Spleen (tissue), 11 donors: ENCODE measurements around the gene MAGI3. TPM values are rescaled to one million over a fixed set of nuclear protein-coding genes. Genes with fewer than 3 reads are reported as not detected.

Source experiments
- DNase-seq: peaks from one replicate; pipeline ENCODE4 v3.0.0-alpha.2; 2020
- H3K27ac ChIP-seq, 8 donors: fragments of 200-600 bp; sonication (generic) in 7 of 8; 1 replicate in 4 of 8; 2 replicates in 4 of 8; pipeline versions ENCODE4 v1.5.0 to v1.8.0; 2016 to 2021; ENCODE audit warnings: inconsistent platforms in 4 of 8, mild to moderate bottlenecking in 4 of 8, moderate library complexity in 1 of 8
- H3K27me3 ChIP-seq, 7 donors: fragments of 200-600 bp; sonication (generic) in 6 of 7; replicated peaks in 1 of 7; 1 replicate in 4 of 7; 2 replicates in 3 of 7; pipeline versions ENCODE4 v1.5.0 to v1.8.0; 2016 to 2021; ENCODE audit warnings: inconsistent platforms in 3 of 7, mild to moderate bottlenecking in 1 of 7
- H3K36me3 ChIP-seq, 6 donors: fragments of 200-600 bp; sonication (generic) in 5 of 6; 1 replicate in 4 of 6; 2 replicates in 2 of 6; pipeline versions ENCODE4 v1.5.0 to v1.8.0; 2016 to 2021; ENCODE audit warnings: inconsistent platforms in 2 of 6
- H3K4me1 ChIP-seq, 6 donors: fragments of 200-600 bp; sonication (generic) in 5 of 6; 1 replicate in 3 of 6; 2 replicates in 3 of 6; pipeline versions ENCODE4 v1.5.0 to v1.8.0; 2016 to 2021; ENCODE audit warnings: inconsistent platforms in 3 of 6
- H3K4me3 ChIP-seq, 8 donors: fragments of 200-600 bp; sonication (generic) in 7 of 8; 1 replicate in 4 of 8; 2 replicates in 4 of 8; pipeline versions ENCODE4 v1.5.0 to v1.8.0; 2016 to 2021; ENCODE audit warnings: inconsistent platforms in 4 of 8, mild to moderate bottlenecking in 4 of 8, moderate library complexity in 2 of 8
- H3K9me3 ChIP-seq, 8 donors: fragments of 200-600 bp; sonication (generic) in 7 of 8; 1 replicate in 4 of 8; 2 replicates in 4 of 8; pipeline versions ENCODE4 v1.5.0 to v1.8.0; 2016 to 2021; ENCODE audit warnings: inconsistent platforms in 4 of 8
- CTCF ChIP-seq, 11 experiments: fragments of 200-600 bp in 7 of 11; fragments of 450-650 bp in 4 of 11; sonication (generic) in 4 of 11; IDR thresholded peaks in 8 of 11; conservative IDR thresholded peaks in 3 of 11; 1 replicate in 7 of 11; 2 replicates in 4 of 11; pipeline versions ENCODE4 v1.4.0 to v1.8.0; 2016 to 2021; ENCODE audit warnings: antibody characterized with exemption in 11 of 11, inconsistent platforms in 4 of 11, mild to moderate bottlenecking in 1 of 11
- POLR2A ChIP-seq, 3 donors: fragments of 450-650 bp; IDR thresholded peaks; one replicate each; pipeline ENCODE4 v1.5.1; 2017; ENCODE audit warnings: antibody characterized with exemption in 3 of 3, mild to moderate bottlenecking in 1 of 3
- POLR2AphosphoS5 ChIP-seq, 3 donors: sonication (generic); formaldehyde crosslinking; IDR thresholded peaks; one replicate each; pipeline ENCODE4 v1.5.1; 2017; ENCODE audit warnings: antibody characterized with exemption in 3 of 3
- WGBS, 5 donors: extraction: QIAGEN DNeasy Blood & Tissue Kit in 3 of 5; methylation state at CpG; one replicate each; pipeline versions ENCODE4 v1.1.5 to v1.1.7; 2013 to 2018; 5-methylcytosine and 5-hydroxymethylcytosine counted together
- intact Hi-C: fragments of 100-400 bp; cut with DNase I; formaldehyde crosslinking; loops from one replicate; pipeline ENCODE4 v1.15.0; 2023; ENCODE audit warnings: low total_unique reads
- polyA plus RNA-seq, 3 donors: library from polyadenylated mRNA; stranded (reverse); fragments of 200-250 nt; gene quantifications; one replicate each; pipeline ENCODE4 v1.2.1, GENCODE V29; 2013
- total RNA-seq, 7 donors: library from RNA; depleted of rRNA in 3 of 7; stranded (reverse); fragments of >200 nt in 3 of 7; fragmentation: NEBNext Ultra II Directional in 4 of 7; extraction: Animal tissue kit (Norgen Biotek cat#: 25700) in 4 of 7; gene quantifications; one replicate each; pipeline versions ENCODE4 v1.1.0 to v1.2.1, GENCODE V29; 2016 to 2021
- donor health status: healthy with polysubstance abuse.
- donor health status: DM: no; HTN: no; CAD: no; lungs with moderate emphysema.
- donor health status: DM: no; HTN: no; CAD: no.
- donor health status: Bipolar disorder and iron deficiency.
- donor health status: healthy.
- donor health status: DM: no; HTN: no; CAD: no.
- donor health status: DM: yes; HTN: yes; CAD: no.

MAGI3 gene
- total and polyA plus RNA-seq, 10 donors, result 0.74 to 16.3 (median 9.9) TPM

GRCh38 chr1:113399062-113399583, 8.8 kb downstream of the MAGI3 start:
- no peaks in the 10 kb centered on the region for H3K9me3 ChIP-seq
- no peaks in the 10 kb centered on the region for H3K36me3 ChIP-seq
- intact Hi-C loops, result no loop called here
- 52 to 75% (median 64%) methylated on average over 5 of the region's 5 CpGs for WGBS, 5 donors
- peaks cover 0 to 11% (median 0%) of the 10 kb centered on the region in 6 donors for H3K4me1 ChIP-seq
- no peak overlapping the region for H3K27ac ChIP-seq
- peaks cover 0 to 15% (median 0%) of the 10 kb centered on the region in 7 donors for H3K27me3 ChIP-seq
- no peak for TF ChIP-seq POLR2A (IDR thresholded peaks at IDR 0.05)
- no peak for TF ChIP-seq POLR2AphosphoS5 (IDR thresholded peaks at IDR 0.05)
- no peak for TF ChIP-seq CTCF (IDR thresholded peaks at IDR 0.05 in 8 of 11, conservative IDR thresholded peaks at IDR 0.05 in 3 of 11)
- no peak overlapping the region for H3K4me3 ChIP-seq
- DNase-seq, result no peak

- Histone ChIP-seq H3K27ac (no peak overlapping the region), H3K27me3 (peaks cover 0 to 15% (median 0%) of the 10 kb centered on the region in 7 donors), H3K4me3 (no peak overlapping the region), H3K4me1 (peaks cover 0 to 11% (median 0%) of the 10 kb centered on the region in 6 donors), H3K9me3 (no peaks in the 10 kb centered on the region), H3K36me3 (no peaks in the 10 kb centered on the region)
- TF ChIP-seq POLR2A (IDR thresholded peaks at IDR 0.05) (no peak), CTCF (IDR thresholded peaks at IDR 0.05 in 8 of 11, conservative IDR thresholded peaks at IDR 0.05 in 3 of 11) (no peak), POLR2AphosphoS5 (IDR thresholded peaks at IDR 0.05) (no peak)
- WGBS, 5 donors, result 49 to 64% (median 56%) methylated on average over 4 of the region's 4 CpGs
- no peak for DNase-seq
- intact Hi-C loops, result no loop called here
These were observed 10.8 kb downstream of the MAGI3 start for GRCh38 chr1:113401067-113401466.

- 86 to 91% (median 87%) methylated on average over 3 of the region's 3 CpGs for WGBS, 5 donors
- intact Hi-C loops, result no loop called here
- Histone ChIP-seq H3K27ac (no peak overlapping the region), H3K4me3 (no peak overlapping the region), H3K27me3 (peaks cover 0 to 15% (median 0%) of the 10 kb centered on the region in 7 donors), H3K36me3 (no peaks in the 10 kb centered on the region), H3K4me1 (peaks cover 0 to 11% (median 0%) of the 10 kb centered on the region in 6 donors), H3K9me3 (no peaks in the 10 kb centered on the region)
- no peak for DNase-seq
- TF ChIP-seq POLR2A (IDR thresholded peaks at IDR 0.05) (no peak), POLR2AphosphoS5 (IDR thresholded peaks at IDR 0.05) (no peak), CTCF (IDR thresholded peaks at IDR 0.05 in 8 of 11, conservative IDR thresholded peaks at IDR 0.05 in 3 of 11) (no peak)
These were observed 11.4 kb downstream of the MAGI3 start for GRCh38 chr1:113401728-113402127.

GRCh38 chr1:113403065-113403464, 12.8 kb downstream of the MAGI3 start:
- intact Hi-C loops, result no loop called here
- DNase-seq, result no peak
- WGBS, 5 donors, result 6 to 91% (median 55%) methylated on average over 1 of the region's 1 CpG
- TF ChIP-seq POLR2A (IDR thresholded peaks at IDR 0.05), result no peak
- H3K9me3 ChIP-seq, result no peaks in the 10 kb centered on the region
- H3K27me3 ChIP-seq, result peaks cover 0 to 4% (median 0%) of the 10 kb centered on the region in 7 donors
- peaks cover 0 to 14% (median 0%) of the 10 kb centered on the region in 6 donors for H3K4me1 ChIP-seq
- H3K36me3 ChIP-seq, result no peaks in the 10 kb centered on the region
- no peak overlapping the region for H3K27ac ChIP-seq
- no peak overlapping the region for H3K4me3 ChIP-seq
